Neuronal stem cell (in vitro differentiated cells): ENCODE measurements around the gene AGAP1.

Source experiments
- DNase-seq: peaks from one replicate; pipeline ENCODE4 v3.0.0-alpha.2; 2013; ENCODE audit warnings: low spot score
- H2AFZ ChIP-seq: one replicate; pipeline ENCODE4 v1.6.1; 2013; ENCODE audit warnings: mild to moderate bottlenecking, low read length, inconsistent platforms
- H2AK5ac ChIP-seq: 2 replicates; pipeline ENCODE4 v1.6.1; 2013; ENCODE audit warnings: low read depth, mild to moderate bottlenecking, inconsistent platforms, low read length, moderate library complexity, mixed read lengths
- H2BK120ac ChIP-seq: 2 replicates; pipeline ENCODE4 v1.6.1; 2013; ENCODE audit warnings: low read depth, mild to moderate bottlenecking, inconsistent platforms, low read length, moderate library complexity, mixed read lengths
- H2BK12ac ChIP-seq: one replicate; pipeline ENCODE4 v1.6.1; 2013; ENCODE audit warnings: low read length, inconsistent platforms
- H2BK15ac ChIP-seq: 2 replicates; pipeline ENCODE4 v1.6.1; 2013; ENCODE audit warnings: mild to moderate bottlenecking, low read length, inconsistent platforms, mixed read lengths
- H2BK5ac ChIP-seq: one replicate; pipeline ENCODE4 v1.6.1; 2013; ENCODE audit warnings: inconsistent platforms, mild to moderate bottlenecking, low read length, moderate library complexity
- H3K14ac ChIP-seq: one replicate; pipeline ENCODE4 v1.6.1; 2013; ENCODE audit warnings: low read length, inconsistent platforms
- H3K18ac ChIP-seq: 2 replicates; pipeline ENCODE4 v1.6.1; 2013; ENCODE audit warnings: low read length, inconsistent platforms
- H3K23ac ChIP-seq: 2 replicates; pipeline ENCODE4 v1.6.1; 2013; ENCODE audit warnings: low read depth, mild to moderate bottlenecking, mixed read lengths, low read length, inconsistent platforms; ENCODE audit not compliant: poor library complexity
- H3K27ac ChIP-seq: replicated peaks from 3 replicates; pipeline ENCODE4 v1.5.1; 2013; ENCODE audit warnings: low read length, inconsistent platforms
- H3K27me3 ChIP-seq, 3 experiments: 2 replicates each; pipeline ENCODE4 v1.6.1; 2013; ENCODE audit warnings: low read length in 3 of 3, mild to moderate bottlenecking in 2 of 3, inconsistent platforms in 1 of 3, low read depth in 1 of 3, mixed read lengths in 1 of 3, moderate library complexity in 1 of 3; ENCODE audit not compliant: control insufficient read depth in 3 of 3, insufficient read depth in 3 of 3
- H3K36me3 ChIP-seq, 2 donors: replicated peaks in 1 of 2; 2 replicates each; pipeline ENCODE4 v1.6.1; 2013; ENCODE audit warnings: low read length in 2 of 2; ENCODE audit not compliant: control insufficient read depth in 2 of 2, insufficient read depth in 2 of 2
- H3K4ac ChIP-seq: 2 replicates; pipeline ENCODE4 v1.6.1; 2013; ENCODE audit warnings: inconsistent platforms, mild to moderate bottlenecking, low read length, moderate library complexity
- H3K4me1 ChIP-seq, 2 donors: 1 replicate in 1 of 2; 2 replicates in 1 of 2; pipeline ENCODE4 v1.6.1; 2013; ENCODE audit warnings: low read length in 2 of 2, low read depth in 1 of 2; ENCODE audit not compliant: control insufficient read depth in 2 of 2, insufficient read depth in 1 of 2
- H3K4me2 ChIP-seq: one replicate; pipeline ENCODE4 v1.6.1; 2013; ENCODE audit warnings: mild to moderate bottlenecking, low read length, inconsistent platforms; ENCODE audit not compliant: insufficient read depth, poor library complexity, severe bottlenecking
- H3K4me3 ChIP-seq, 2 donors: 2 replicates each; pipeline ENCODE4 v1.5.1; 2013; ENCODE audit warnings: low read length in 2 of 2, mild to moderate bottlenecking in 2 of 2, inconsistent platforms in 1 of 2, moderate library complexity in 1 of 2
- H3K79me1 ChIP-seq: one replicate; pipeline ENCODE4 v1.6.1; 2013; ENCODE audit warnings: low read depth, mild to moderate bottlenecking, inconsistent platforms, low read length, moderate library complexity
- H3K9ac ChIP-seq: one replicate; pipeline ENCODE4 v1.6.1; 2013; ENCODE audit warnings: mild to moderate bottlenecking, low read depth, low read length, inconsistent platforms; ENCODE audit not compliant: poor library complexity
- H3K9me3 ChIP-seq, 2 donors: replicated peaks in 1 of 2; 2 replicates each; pipeline versions ENCODE3 to v1.6.1; 2013; ENCODE audit warnings: low read length in 2 of 2, mild to moderate bottlenecking in 2 of 2, inconsistent platforms in 1 of 2, low read depth in 1 of 2, mixed read lengths in 1 of 2, moderate library complexity in 1 of 2; ENCODE audit not compliant: control insufficient read depth in 2 of 2, insufficient read depth in 1 of 2
- H4K8ac ChIP-seq: one replicate; pipeline ENCODE4 v1.6.1; 2013; ENCODE audit warnings: low read depth, mild to moderate bottlenecking, inconsistent platforms, low read length, moderate library complexity
- H4K91ac ChIP-seq: one replicate; pipeline ENCODE4 v1.6.1; 2013; ENCODE audit warnings: low read length, low read depth, mild to moderate bottlenecking, inconsistent platforms; ENCODE audit not compliant: poor library complexity
- WGBS, 2 donors: extraction: QIAGEN DNeasy Blood & Tissue Kit; methylation state at CpG; one replicate each; pipeline ENCODE4 v1.1.7; 2013; ENCODE audit warnings: missing lambda C conversion rate in 2 of 2, mixed read lengths in 1 of 2; ENCODE audit not compliant: insufficient read length in 2 of 2, insufficient replicate concordance in 1 of 2; ENCODE audit errors: extremely low coverage in 2 of 2; 5-methylcytosine and 5-hydroxymethylcytosine counted together

Gene AGAP1

DNA sequence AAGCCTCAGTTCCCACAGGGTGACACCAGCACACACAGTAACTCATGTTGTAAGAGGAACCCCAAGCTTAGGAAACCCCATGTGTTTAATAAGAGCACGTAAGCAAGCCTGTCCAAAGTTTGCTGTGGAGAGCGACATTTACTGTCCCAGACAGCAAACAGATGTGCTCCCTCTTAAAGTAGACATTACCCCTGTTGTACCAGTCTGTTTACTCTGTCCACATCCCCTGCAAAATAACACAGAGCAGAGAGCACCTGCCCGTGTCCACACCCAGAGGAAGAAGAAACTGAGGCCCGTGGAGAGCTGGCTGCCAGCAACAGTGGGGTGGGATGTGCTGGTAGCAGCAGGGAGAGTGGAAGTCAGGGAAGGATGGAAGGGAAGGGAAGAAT, 430.8 kb downstream of the AGAP1 start:
- Histone ChIP-seq H3K36me3 (peaks cover 0 to 27% of the 10 kb centered on the region in 2 donors), H2BK12ac (no peak overlapping the region), H2BK120ac (no peak overlapping the region), H3K4me3 (no peak overlapping the region), H3K27me3 (no peaks in the 10 kb centered on the region), H3K79me1 (no peaks in the 10 kb centered on the region), H4K8ac (no peak overlapping the region), H3K9ac (no peak overlapping the region), H2BK5ac (no peak overlapping the region), H4K91ac (no peak overlapping the region), H3K4me1 (no peaks in the 10 kb centered on the region), H3K23ac (no peak overlapping the region), H2AK5ac (no peak overlapping the region), H3K4ac (no peak overlapping the region), H3K14ac (no peak overlapping the region), H3K18ac (no peak overlapping the region), H2BK15ac (no peak overlapping the region), H3K4me2 (no peak overlapping the region), H2AFZ (no peak overlapping the region), H3K27ac (no peak overlapping the region), H3K9me3 (peaks cover 0 to 6% of the 10 kb centered on the region in 2 donors)
- no CpG with 5 or more reads among the region's 4 CpGs for WGBS, 2 donors
- DNase-seq, result no peak

DNA sequence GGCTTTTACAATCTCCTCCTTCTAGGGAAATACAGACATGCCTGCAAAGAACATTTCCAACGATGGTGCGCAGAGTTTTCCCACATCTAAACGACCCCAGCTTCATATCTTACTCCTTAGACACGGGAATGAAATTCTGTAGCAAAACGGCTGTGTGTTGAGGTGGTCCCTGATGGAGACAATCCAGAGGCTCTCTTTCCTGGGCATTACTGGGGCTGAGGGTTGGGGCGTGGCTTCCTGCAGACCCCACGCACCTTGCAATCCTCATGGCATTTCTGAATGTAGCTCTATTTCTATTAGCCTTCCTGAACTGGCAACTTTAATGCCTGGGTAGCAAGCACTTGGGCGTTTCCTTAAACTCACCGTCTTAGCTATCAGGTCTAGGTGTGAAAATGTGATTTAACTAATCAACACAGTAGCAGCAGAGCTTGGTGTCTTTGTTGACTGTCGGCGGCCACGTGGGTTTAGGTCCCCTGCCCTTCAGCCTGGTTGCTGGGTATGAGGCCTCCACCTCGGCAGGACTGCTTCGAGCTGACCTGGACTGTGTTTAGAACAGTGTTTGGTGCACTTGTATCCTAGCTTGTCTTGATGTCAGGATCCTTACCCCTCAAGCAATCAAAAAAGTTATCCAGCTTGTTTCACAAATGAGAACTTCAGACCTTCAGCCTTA, 431.5 kb downstream of the AGAP1 start:
- H4K91ac ChIP-seq, result no peak overlapping the region
- H3K9me3 ChIP-seq, result peaks cover 0 to 6% of the 10 kb centered on the region in 2 donors
- no peak overlapping the region for H4K8ac ChIP-seq
- no peak overlapping the region for H3K9ac ChIP-seq
- no peaks in the 10 kb centered on the region for H3K27me3 ChIP-seq
- H3K18ac ChIP-seq, result no peak overlapping the region
- no peaks in the 10 kb centered on the region for H3K79me1 ChIP-seq
- no peak overlapping the region for H2AFZ ChIP-seq
- no CpG with 5 or more reads among the region's 14 CpGs for WGBS, 2 donors
- H3K4me2 ChIP-seq, result no peak overlapping the region
- H3K27ac ChIP-seq, result no peak overlapping the region
- H3K23ac ChIP-seq, result no peak overlapping the region
- H2AK5ac ChIP-seq, result no peak overlapping the region
- no peak overlapping the region for H2BK5ac ChIP-seq
- H3K4me1 ChIP-seq, result no peaks in the 10 kb centered on the region
- no peak overlapping the region for H2BK12ac ChIP-seq
- no peak for DNase-seq
- H3K4me3 ChIP-seq, result no peak overlapping the region
- H2BK15ac ChIP-seq, result no peak overlapping the region
- peaks cover 0 to 24% of the 10 kb centered on the region in 2 donors for H3K36me3 ChIP-seq
- no peak overlapping the region for H3K4ac ChIP-seq
- H2BK120ac ChIP-seq, result no peak overlapping the region
- H3K14ac ChIP-seq, result no peak overlapping the region

DNA sequence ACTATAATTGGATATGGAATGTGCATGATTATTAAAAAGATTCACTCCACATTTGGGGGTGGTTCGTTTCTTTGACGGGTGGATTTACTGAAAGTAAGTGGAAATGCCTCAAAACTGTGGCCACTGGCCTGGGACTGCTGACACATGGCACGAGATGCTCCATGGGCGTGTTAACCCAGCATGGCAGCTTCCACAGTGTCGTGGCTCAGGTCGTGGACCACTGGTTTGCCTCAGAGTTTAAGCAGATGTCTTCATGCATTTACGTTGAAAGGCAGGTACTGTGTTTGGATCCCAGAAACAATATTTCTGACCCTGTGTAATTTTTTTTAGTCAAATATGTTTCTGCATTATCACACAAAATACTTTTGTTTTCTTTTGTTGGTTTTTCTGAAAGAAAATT, 432.4 kb downstream of the AGAP1 start:
- Histone ChIP-seq H3K4me3 (no peak overlapping the region), H3K9ac (no peak overlapping the region), H3K9me3 (no peaks in the 10 kb centered on the region), H2AFZ (no peak overlapping the region), H3K27me3 (no peaks in the 10 kb centered on the region), H3K23ac (no peak overlapping the region), H2AK5ac (no peak overlapping the region), H3K36me3 (peaks cover 0 to 27% of the 10 kb centered on the region in 2 donors), H3K18ac (no peak overlapping the region), H2BK12ac (no peak overlapping the region), H3K4me2 (no peak overlapping the region), H3K4me1 (no peaks in the 10 kb centered on the region), H4K8ac (no peak overlapping the region), H3K4ac (no peak overlapping the region), H3K27ac (no peak overlapping the region), H3K14ac (no peak overlapping the region), H4K91ac (no peak overlapping the region), H2BK120ac (no peak overlapping the region), H2BK15ac (no peak overlapping the region), H2BK5ac (no peak overlapping the region), H3K79me1 (no peaks in the 10 kb centered on the region)
- no CpG with 5 or more reads among the region's 7 CpGs for WGBS, 2 donors
- no peak for DNase-seq

DNA sequence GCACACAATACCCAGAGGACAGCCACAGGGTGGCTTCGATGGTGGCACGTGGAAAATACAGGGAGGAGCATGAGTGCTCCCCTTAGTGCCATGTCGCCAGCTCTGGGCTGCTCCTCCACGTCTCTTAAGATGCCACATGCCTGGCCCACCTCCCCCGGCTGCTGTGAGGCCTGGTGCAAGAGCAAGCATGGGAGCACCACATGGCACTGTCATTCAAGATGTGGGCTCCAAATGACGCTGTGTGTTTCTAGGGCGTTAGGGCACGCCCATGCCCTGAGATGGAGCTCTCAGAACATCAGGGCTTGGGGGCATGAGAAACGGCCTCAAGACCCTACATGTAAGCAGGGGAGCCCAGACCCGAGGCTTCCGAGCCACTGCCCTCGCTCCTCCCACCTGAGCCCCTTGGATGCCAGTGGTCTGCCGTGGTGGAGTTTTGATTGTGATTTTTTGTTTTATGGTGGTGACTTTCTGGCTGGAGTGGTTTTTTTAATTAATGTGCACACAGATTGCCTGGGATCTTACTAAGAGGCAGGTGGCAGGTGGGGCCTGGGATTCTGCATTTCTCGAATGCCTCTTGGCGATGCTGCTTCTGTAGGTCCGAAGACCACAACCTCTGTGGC, 435.0 kb downstream of the AGAP1 start:
- Histone ChIP-seq H3K36me3 (peaks cover 3 to 41% of the 10 kb centered on the region in 2 donors), H2BK12ac (no peak overlapping the region), H3K4me1 (peaks cover 0 to 1% of the 10 kb centered on the region in 2 donors), H3K14ac (no peak overlapping the region), H3K27ac (no peak overlapping the region), H2BK15ac (no peak overlapping the region), H2BK120ac (no peak overlapping the region), H2AFZ (no peak overlapping the region), H3K27me3 (no peaks in the 10 kb centered on the region), H3K18ac (no peak overlapping the region), H3K9me3 (peaks cover 0 to 1% of the 10 kb centered on the region in 2 donors), H4K8ac (no peak overlapping the region), H3K23ac (no peak overlapping the region), H3K79me1 (no peaks in the 10 kb centered on the region), H3K4ac (no peak overlapping the region), H3K4me2 (no peak overlapping the region), H3K4me3 (no peak overlapping the region), H4K91ac (no peak overlapping the region), H2BK5ac (no peak overlapping the region), H2AK5ac (no peak overlapping the region), H3K9ac (no peak overlapping the region)
- no CpG with 5 or more reads among the region's 16 CpGs for WGBS, 2 donors
- DNase-seq, result no peak
